Endothelial cell of umbilical vein (primary cell): ENCODE measurements around the gene VPS35L. TPM values are rescaled to one million over a fixed set of nuclear protein-coding genes. Genes with fewer than 3 reads are reported as not detected.

Experiments used
- BruUV-seq: library from RNA; stranded (reverse); fragments of 400-500 nt; replicated peaks from 2 replicates; lab custom pipeline; 2021; lab: Mats Ljungman, UMichigan
- CTCF ChIA-PET: fragments of 300-600, 350-600 bp; sonication (Branson Sonifier 250); formaldehyde crosslinking; loops from one replicate; lab custom pipeline; 2021; ENCODE audit warnings: antibody characterized with exemption, inconsistent platforms; lab: Charles Lee
- POLR2A ChIA-PET: fragments of 300-600, 350-600 bp; sonication (Branson Sonifier 250); formaldehyde crosslinking; loops from one replicate; lab custom pipeline; 2021; ENCODE audit warnings: antibody characterized with exemption, inconsistent platforms; lab: Charles Lee
- DNase-seq: peaks from one replicate; pipeline ENCODE4 v3.0.0-alpha.2; 2011; ENCODE audit warnings: low read depth, low spot score
- FAIRE-seq: peaks from 2 replicates; lab custom pipeline; 2011; peaks lifted over from hg19 to GRCh38; lab: Jason Lieb, UNC
- H2AFZ ChIP-seq: 2 replicates; pipeline ENCODE4 v1.6.0; 2012; ENCODE audit warnings: low read depth, low read length, control low read depth, inconsistent platforms
- H3K27ac ChIP-seq: 2 replicates; pipeline ENCODE4 v1.5.1; 2011; ENCODE audit warnings: low read depth, mild to moderate bottlenecking, control low read depth, low read length, moderate library complexity; ENCODE audit not compliant: insufficient read depth
- H3K27me3 ChIP-seq, 2 experiments: 2 replicates each; pipeline versions ENCODE4 v1.6.0 to v1.6.1; 2011; ENCODE audit warnings: low read length in 2 of 2, mixed read lengths in 1 of 2; ENCODE audit not compliant: control insufficient read depth in 2 of 2, insufficient read depth in 2 of 2
- H3K36me3 ChIP-seq, 2 experiments: 2 replicates in 1 of 2; 3 replicates in 1 of 2; pipeline ENCODE4 v1.5.1; 2011; ENCODE audit warnings: low read length in 2 of 2, mild to moderate bottlenecking in 1 of 2, moderate library complexity in 1 of 2; ENCODE audit not compliant: control insufficient read depth in 2 of 2, insufficient read depth in 2 of 2; ENCODE audit errors: extremely low read depth in 1 of 2
- H3K4me1 ChIP-seq: 3 replicates; pipeline ENCODE4 v1.5.1; 2011; ENCODE audit warnings: mild to moderate bottlenecking, low read length; ENCODE audit not compliant: control insufficient read depth, insufficient read depth; ENCODE audit errors: extremely low read depth
- H3K4me2 ChIP-seq: 2 replicates; pipeline ENCODE4 v1.6.1; 2011; ENCODE audit warnings: low read length, control low read depth, mixed read lengths; ENCODE audit not compliant: insufficient read depth
- H3K4me3 ChIP-seq, 3 experiments: fragments of 200-600 bp in 1 of 3; sonication (generic), shearing (Covaris generic) in 1 of 3; replicated peaks in 1 of 3; 2 replicates each; pipeline ENCODE4 v1.5.1; 2011 to 2016; ENCODE audit warnings: control low read depth in 3 of 3, low read length in 3 of 3, mild to moderate bottlenecking in 2 of 3, inconsistent platforms in 1 of 3, low read depth in 1 of 3, moderate library complexity in 1 of 3; ENCODE audit not compliant: insufficient read depth in 1 of 3
- H3K79me2 ChIP-seq: 2 replicates; pipeline ENCODE4 v1.6.0; 2012; ENCODE audit warnings: low read length, inconsistent platforms; ENCODE audit not compliant: control insufficient read depth, insufficient read depth
- H3K9ac ChIP-seq: replicated peaks from 2 replicates; pipeline ENCODE3; 2011; ENCODE audit warnings: low read length, control low read depth; ENCODE audit not compliant: insufficient read depth; ENCODE audit errors: extremely low read depth
- H3K9me1 ChIP-seq: replicated peaks from 3 replicates; pipeline ENCODE4 v1.6.0; 2011; ENCODE audit warnings: mild to moderate bottlenecking, low read length; ENCODE audit not compliant: control insufficient read depth, insufficient read depth; ENCODE audit errors: extremely low read depth
- H3K9me3 ChIP-seq: replicated peaks from 2 replicates; pipeline ENCODE4 v1.5.1; 2012; ENCODE audit warnings: low read length, inconsistent platforms; ENCODE audit not compliant: control insufficient read depth, insufficient read depth
- H4K20me1 ChIP-seq: replicated peaks from 2 replicates; pipeline ENCODE3; 2011; ENCODE audit warnings: mild to moderate bottlenecking, low read length; ENCODE audit not compliant: control insufficient read depth, insufficient read depth; ENCODE audit errors: extremely low read depth
- FOS ChIP-seq: IDR thresholded peaks from 2 replicates; pipeline ENCODE4 v1.6.1; 2011; ENCODE audit warnings: mild to moderate bottlenecking, low read length, moderate library complexity, borderline replicate concordance; ENCODE audit not compliant: insufficient read depth
- JUN ChIP-seq: IDR thresholded peaks from 2 replicates; pipeline ENCODE4 v1.6.1; 2011; ENCODE audit warnings: borderline replicate concordance, low read depth; ENCODE audit not compliant: insufficient read length, insufficient read depth
- POLR2A ChIP-seq: IDR thresholded peaks from 2 replicates; pipeline ENCODE4 v1.6.1; 2012; ENCODE audit warnings: low read depth, mild to moderate bottlenecking, control low read depth, low read length
- dilution Hi-C: fragments of 300-500 bp; cut with MboI; formaldehyde crosslinking; loops from one replicate; pipeline ENCODE4 v1.15.0; 2019; ENCODE audit warnings: low sequenced_read_pairs; ENCODE audit not compliant: extremely low pct_ligation_motif_present
- intact Hi-C: fragments of 100-400 bp; cut with micrococcal nuclease; formaldehyde crosslinking; loops from one replicate; pipeline ENCODE4 v1.10.0; 2022
- polyA plus RNA-seq, 4 experiments: library from polyadenylated mRNA; depleted of rRNA in 3 of 4; stranded (reverse) in 3 of 4; unstranded in 1 of 4; fragments of >200 nt; gene quantifications; 2 replicates each; pipeline versions ENCODE4 v1.2.1 to v1.2.3, GENCODE V29; 2011 to 2012; ENCODE audit warnings: missing spikeins in 1 of 4
- total RNA-seq: library from RNA; stranded (reverse); gene quantifications from 2 replicates; pipeline ENCODE4 v1.2.3, GENCODE V29; 2021

VPS35L gene
- total and polyA plus RNA-seq, 2 donors (not counting 3 experiments of a cell fraction or from before 2014, with no cell fraction given): 49.1 to 91.1 TPM

DNA sequence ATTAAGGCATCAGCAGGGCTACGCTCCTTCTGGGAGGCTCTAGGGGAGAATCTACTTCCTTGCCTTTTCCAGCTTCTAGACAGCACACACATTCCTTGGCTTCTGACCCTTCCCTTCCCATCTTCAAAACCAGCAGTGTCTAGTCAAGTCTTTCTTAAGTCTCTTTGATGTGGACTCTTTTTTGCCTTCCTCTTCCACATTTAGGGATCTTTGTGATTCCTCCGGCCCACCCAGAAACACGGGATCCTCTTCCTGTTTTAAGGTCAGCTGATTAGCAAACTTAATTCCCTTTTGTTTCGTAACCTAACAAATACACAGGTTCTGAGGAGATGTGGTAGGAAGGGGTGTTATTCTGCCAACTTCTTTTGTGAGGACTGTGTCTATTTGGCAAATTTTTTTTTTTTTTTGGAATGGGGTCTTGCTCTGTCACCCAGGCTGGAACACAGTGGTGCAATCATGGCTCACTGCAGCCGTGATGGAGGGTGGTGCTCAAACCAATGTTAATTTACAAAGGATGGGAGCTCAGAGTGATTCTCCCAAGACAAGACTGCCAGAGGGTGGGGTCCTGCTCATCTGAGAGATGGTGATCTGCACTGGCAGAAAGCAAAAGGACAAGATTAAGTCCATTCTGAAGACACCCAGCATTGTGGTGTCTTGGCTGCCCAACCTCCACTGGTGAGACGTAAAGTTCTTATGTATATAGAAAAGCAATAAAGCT lies 147.8 kb downstream of the VPS35L start:
- H2AFZ ChIP-seq: no peak overlapping the region
- intact Hi-C loops (no loop called here), dilution Hi-C loops (no loop called here)
- no peak overlapping the region for H3K4me2 ChIP-seq
- H3K4me1 ChIP-seq: peaks cover 11% of the 10 kb centered on the region
- H3K4me3 ChIP-seq: no peak overlapping the region
- H3K27me3 ChIP-seq: no peaks in the 10 kb centered on the region
- H4K20me1 ChIP-seq: no peaks in the 10 kb centered on the region
- BruUV-seq: no TSS peak
- H3K9me3 ChIP-seq: no peaks in the 10 kb centered on the region
- H3K27ac ChIP-seq: no peak overlapping the region
- DNase-seq (no peak), FAIRE-seq (no peak)
- H3K79me2 ChIP-seq: no peaks in the 10 kb centered on the region
- ChIA-PET POLR2A (no interaction called here), CTCF (no interaction called here)
- H3K9me1 ChIP-seq: no peaks in the 10 kb centered on the region
- no peak overlapping the region for H3K9ac ChIP-seq
- TF ChIP-seq JUN: no peak
- peaks cover 15 to 19% of the 10 kb centered on the region in 2 experiments for H3K36me3 ChIP-seq

- dilution Hi-C loops (no loop called here), intact Hi-C loops (no loop called here)
- peak; percentile 66 for FAIRE-seq
- no TSS peak for BruUV-seq
- no peak overlapping the region for H2AFZ ChIP-seq
- no peaks in the 10 kb centered on the region for H3K27me3 ChIP-seq
- no peak overlapping the region for H3K4me3 ChIP-seq
- no peaks in the 10 kb centered on the region for H3K79me2 ChIP-seq
- no peaks in the 10 kb centered on the region for H4K20me1 ChIP-seq
- no peak overlapping the region for H3K4me2 ChIP-seq
- H3K9me3 ChIP-seq: no peaks in the 10 kb centered on the region
- CTCF ChIA-PET: no interaction called here
- DNase-seq: peak; percentile 79
- no peak overlapping the region for H3K9ac ChIP-seq
- no peaks in the 10 kb centered on the region for H3K9me1 ChIP-seq
- POLR2A ChIA-PET: no interaction called here
- H3K27ac ChIP-seq: peak overlapping the region; percentile 63
- TF ChIP-seq POLR2A: no peak
- TF ChIP-seq JUN: peak; percentile 32
- TF ChIP-seq FOS: peak; percentile 30
- H3K36me3 ChIP-seq: peaks cover 5 to 14% of the 10 kb centered on the region in 2 experiments
- H3K4me1 ChIP-seq: peaks cover 11% of the 10 kb centered on the region
Observed at GRCh38 chr16:19704321-19705145, 149.0 kb downstream of the VPS35L start.
